MM.1S (cell line): ENCODE data around the gene LCLAT1.

Source experiments
- DNase-seq: peaks from one replicate; pipeline ENCODE4 v3.0.0-alpha.2; 2015
- H2AFZ ChIP-seq: fragments of 300-600 bp; sonication (generic); 2 replicates; pipeline ENCODE4 v1.6.0; 2016; ENCODE audit warnings: antibody characterized with exemption, low read length
- H3F3A ChIP-seq: fragments of 300-600 bp; sonication (generic); 2 replicates; pipeline ENCODE4 v1.6.1; 2016; ENCODE audit warnings: mild to moderate bottlenecking, antibody characterized with exemption, low read length, moderate library complexity, mixed read lengths; ENCODE audit not compliant: insufficient read depth
- H3K27ac ChIP-seq: fragments of 300-600 bp; sonication (generic); 2 replicates; pipeline ENCODE4 v1.5.1; 2016; ENCODE audit warnings: mild to moderate bottlenecking, low read length
- H3K27me3 ChIP-seq: fragments of 300-600 bp; sonication (generic); replicated peaks from 2 replicates; pipeline ENCODE4 v1.6.0; 2016; ENCODE audit warnings: low read length; ENCODE audit not compliant: insufficient read depth
- H3K36me3 ChIP-seq: fragments of 300-600 bp; sonication (generic); replicated peaks from 2 replicates; pipeline ENCODE4 v1.6.1; 2016; ENCODE audit warnings: mild to moderate bottlenecking, low read length, mixed read lengths; ENCODE audit not compliant: insufficient read depth
- H3K4me1 ChIP-seq: fragments of 300-600 bp; sonication (generic); 2 replicates; pipeline ENCODE4 v1.6.1; 2016; ENCODE audit warnings: low read length, mixed read lengths
- H3K4me2 ChIP-seq: fragments of 300-600 bp; sonication (generic); 2 replicates; pipeline ENCODE4 v1.6.0; 2016; ENCODE audit warnings: low read depth, low read length
- H3K4me3 ChIP-seq: fragments of 300-600 bp; sonication (generic); 2 replicates; pipeline ENCODE4 v1.5.1; 2016; ENCODE audit warnings: low read length, mixed read lengths
- H3K79me2 ChIP-seq: fragments of 300-600 bp; sonication (generic); 2 replicates; pipeline ENCODE4 v1.6.1; 2016; ENCODE audit warnings: mixed run types, low read length, mixed read lengths
- H3K9ac ChIP-seq: fragments of 300-600 bp; sonication (generic); 2 replicates; pipeline ENCODE4 v1.6.1; 2016; ENCODE audit warnings: low read length, mixed read lengths
- H3K9me2 ChIP-seq: fragments of 300-600 bp; sonication (generic); replicated peaks from 2 replicates; pipeline ENCODE4 v1.6.1; 2016; ENCODE audit warnings: mild to moderate bottlenecking, low read length, mixed read lengths; ENCODE audit not compliant: insufficient read depth
- H3K9me3 ChIP-seq: fragments of 300-600 bp; sonication (generic); replicated peaks from 2 replicates; pipeline ENCODE4 v1.6.1; 2016; ENCODE audit warnings: mild to moderate bottlenecking, low read length, mixed read lengths; ENCODE audit not compliant: insufficient read depth
- H4K20me1 ChIP-seq: fragments of 300-600 bp; sonication (generic); 2 replicates; pipeline ENCODE4 v1.6.1; 2016; ENCODE audit warnings: mild to moderate bottlenecking, low read length, moderate library complexity, mixed read lengths; ENCODE audit not compliant: insufficient read depth
- CTCF ChIP-seq: fragments of 300-600 bp; sonication (generic); IDR thresholded peaks from 2 replicates; pipeline ENCODE4 v1.5.1; 2016; ENCODE audit warnings: antibody characterized with exemption, low read length, mixed read lengths
- EZH2 ChIP-seq: fragments of 300-600 bp; sonication (generic); optimal IDR thresholded peaks from 2 replicates; pipeline ENCODE3; 2017; ENCODE audit warnings: low read depth, mild to moderate bottlenecking, antibody characterized with exemption, low read length, mixed read lengths
- EZH2phosphoT487 ChIP-seq: fragments of 300-600 bp; sonication (generic); IDR thresholded peaks from 2 replicates; pipeline ENCODE4 v1.6.1; 2018; ENCODE audit warnings: antibody characterized with exemption, low read length

Gene LCLAT1

GRCh38 chr2:30441023-30441422 is 6.0 kb upstream of the LCLAT1 start:
- Histone ChIP-seq H4K20me1 (no peaks in the 10 kb centered on the region), H3K4me3 (no peak overlapping the region), H2AFZ (no peak overlapping the region), H3K4me1 (no peaks in the 10 kb centered on the region), H3K4me2 (no peak overlapping the region), H3K27me3 (no peaks in the 10 kb centered on the region), H3K36me3 (no peaks in the 10 kb centered on the region), H3F3A (no peaks in the 10 kb centered on the region), H3K27ac (no peak overlapping the region), H3K9me3 (no peaks in the 10 kb centered on the region), H3K79me2 (no peaks in the 10 kb centered on the region), H3K9ac (no peak overlapping the region), H3K9me2 (no peaks in the 10 kb centered on the region)
- DNase-seq, result no peak
- TF ChIP-seq CTCF, result no peak
- TF ChIP-seq EZH2phosphoT487, result no peak
- TF ChIP-seq EZH2, result no peak

GRCh38 chr2:30443081-30443480 is 4.0 kb upstream of the LCLAT1 start:
- H3K27me3 ChIP-seq, result no peaks in the 10 kb centered on the region
- no peak overlapping the region for H3K27ac ChIP-seq
- no peaks in the 10 kb centered on the region for H3K36me3 ChIP-seq
- no peak overlapping the region for H3K4me3 ChIP-seq
- no peaks in the 10 kb centered on the region for H3K9me3 ChIP-seq
- no peaks in the 10 kb centered on the region for H3K9me2 ChIP-seq
- no peak overlapping the region for H3K9ac ChIP-seq
- H3F3A ChIP-seq, result no peaks in the 10 kb centered on the region
- TF ChIP-seq EZH2 (no peak), EZH2phosphoT487 (no peak), CTCF (no peak)
- DNase-seq, result no peak
- H3K4me2 ChIP-seq, result no peak overlapping the region
- H3K79me2 ChIP-seq, result peaks cover 10% of the 10 kb centered on the region; the same call in 1 of the 2 replicates
- H2AFZ ChIP-seq, result no peak overlapping the region
- H3K4me1 ChIP-seq, result peaks cover 10% of the 10 kb centered on the region; the same call in 1 of the 2 replicates
- H4K20me1 ChIP-seq, result no peaks in the 10 kb centered on the region

- no peaks in the 10 kb centered on the region for H3K36me3 ChIP-seq
- H3K9ac ChIP-seq, result no peak overlapping the region
- no peak overlapping the region for H2AFZ ChIP-seq
- peaks cover 10% of the 10 kb centered on the region; the same call in 1 of the 2 replicates for H3K4me1 ChIP-seq
- peaks cover 14% of the 10 kb centered on the region; the same call in 1 of the 2 replicates for H3K79me2 ChIP-seq
- no peaks in the 10 kb centered on the region for H3K9me3 ChIP-seq
- no peaks in the 10 kb centered on the region for H3F3A ChIP-seq
- DNase-seq, result no peak
- TF ChIP-seq EZH2phosphoT487, result no peak
- TF ChIP-seq CTCF, result no peak
- no peak for TF ChIP-seq EZH2
- H4K20me1 ChIP-seq, result no peaks in the 10 kb centered on the region
- no peak overlapping the region for H3K27ac ChIP-seq
- H3K9me2 ChIP-seq, result no peaks in the 10 kb centered on the region
- H3K27me3 ChIP-seq, result no peaks in the 10 kb centered on the region
- H3K4me2 ChIP-seq, result no peak overlapping the region
- no peak overlapping the region for H3K4me3 ChIP-seq
These were observed 2.8 kb upstream of the LCLAT1 start for GRCh38 chr2:30444273-30444672.
